OCI-LY1 (cell line): ENCODE data around the gene TMCO5A.

Experiments
- H2AFZ ChIP-seq: fragments of 200-600 bp; sonication (generic), shearing (Covaris generic); 2 replicates; pipeline ENCODE4 v1.6.0; 2014; ENCODE audit warnings: antibody characterized with exemption, mild to moderate bottlenecking, low read length
- H3F3A ChIP-seq: fragments of 200-600 bp; sonication (generic), shearing (Covaris generic); 2 replicates; pipeline ENCODE4 v1.6.0; 2014; ENCODE audit warnings: mild to moderate bottlenecking, antibody characterized with exemption, low read length, moderate library complexity; ENCODE audit not compliant: insufficient read depth
- H3K27ac ChIP-seq: fragments of 200-600 bp; sonication (generic); 2 replicates; pipeline ENCODE4 v1.5.1; 2014; ENCODE audit warnings: low read length, mixed run types, mild to moderate bottlenecking, low read depth; ENCODE audit not compliant: poor library complexity, severe bottlenecking
- H3K27me3 ChIP-seq: fragments of 200-600 bp; sonication (generic); 2 replicates; pipeline ENCODE4 v1.6.0; 2014; ENCODE audit warnings: antibody characterized with exemption, mild to moderate bottlenecking, low read length, moderate library complexity; ENCODE audit not compliant: insufficient read depth
- H3K36me3 ChIP-seq: fragments of 200-600 bp; sonication (generic); 2 replicates; pipeline ENCODE4 v1.6.1; 2014; ENCODE audit warnings: mild to moderate bottlenecking, antibody characterized with exemption, low read length, moderate library complexity, mixed read lengths; ENCODE audit not compliant: insufficient read depth
- H3K4me1 ChIP-seq: fragments of 200-600 bp; sonication (generic); 2 replicates; pipeline ENCODE4 v1.5.1; 2014; ENCODE audit warnings: mild to moderate bottlenecking, low read length, moderate library complexity; ENCODE audit not compliant: insufficient read depth, severe bottlenecking
- H3K4me2 ChIP-seq: fragments of 200-600 bp; sonication (generic), shearing (Covaris generic); 2 replicates; pipeline ENCODE4 v1.6.1; 2014; ENCODE audit warnings: low read length
- H3K4me3 ChIP-seq: fragments of 200-600 bp; sonication (generic); 2 replicates; pipeline ENCODE4 v1.5.1; 2014; ENCODE audit warnings: low read length, low read depth, mild to moderate bottlenecking, mixed read lengths; ENCODE audit not compliant: poor library complexity, severe bottlenecking
- H3K79me2 ChIP-seq: fragments of 200-600 bp; shearing (Covaris generic); 2 replicates; pipeline ENCODE4 v1.6.1; 2016; ENCODE audit warnings: mixed run types, low read length, mixed read lengths; ENCODE audit not compliant: insufficient read depth
- H3K9ac ChIP-seq: fragments of 200-600 bp; sonication (generic), shearing (Covaris generic); 2 replicates; pipeline ENCODE4 v1.6.1; 2014; ENCODE audit warnings: mild to moderate bottlenecking, low read length, mixed read lengths
- H3K9me2 ChIP-seq: fragments of 200-600 bp; sonication (generic), shearing (Covaris generic); 2 replicates; pipeline ENCODE4 v1.6.1; 2014; ENCODE audit warnings: low read depth, mild to moderate bottlenecking, low read length, mixed read lengths
- H3K9me3 ChIP-seq: fragments of 200-600 bp; shearing (Covaris generic); 2 replicates; pipeline ENCODE4 v1.6.1; 2014; ENCODE audit warnings: low read length, mixed read lengths
- H4K20me1 ChIP-seq: fragments of 200-600 bp; sonication (generic), shearing (Covaris generic); 2 replicates; pipeline ENCODE4 v1.6.0; 2016; ENCODE audit warnings: mild to moderate bottlenecking, low read length; ENCODE audit not compliant: insufficient read depth
- CTCF ChIP-seq: fragments of 200-600 bp; sonication (generic), shearing (Covaris generic); IDR thresholded peaks from 2 replicates; pipeline ENCODE4 v1.5.1; 2017; ENCODE audit warnings: mild to moderate bottlenecking, antibody characterized with exemption, low read length, moderate library complexity, mixed read lengths
- EZH2 ChIP-seq: fragments of 200-600 bp; sonication (generic), shearing (Covaris generic); IDR thresholded peaks from 2 replicates; pipeline ENCODE4 v1.8.0; 2017; ENCODE audit warnings: borderline replicate concordance, mixed run types, mild to moderate bottlenecking, antibody characterized with exemption, low read length, moderate library complexity, mixed read lengths

The TMCO5A gene

GRCh38 chr15:37995461-37996347, 61.3 kb downstream of the TMCO5A start:
- Histone ChIP-seq H3F3A (no peaks in the 10 kb centered on the region), H3K4me1 (no peaks in the 10 kb centered on the region), H3K79me2 (no peaks in the 10 kb centered on the region), H3K4me3 (no peak overlapping the region), H4K20me1 (no peaks in the 10 kb centered on the region), H3K9ac (no peak overlapping the region), H3K36me3 (no peaks in the 10 kb centered on the region), H3K9me3 (no peaks in the 10 kb centered on the region), H3K27me3 (no peaks in the 10 kb centered on the region), H3K9me2 (no peaks in the 10 kb centered on the region), H3K4me2 (no peak overlapping the region), H3K27ac (no peak overlapping the region), H2AFZ (no peak overlapping the region)
- TF ChIP-seq EZH2 (no peak), CTCF (peak; percentile 72)
